HG03159 (cell line): Measurements from ENCODE around the gene ANAPC1.
"Not testable (repeated sequence)": the region's sequence is repeated elsewhere in the genome, so short reads cannot be mapped to it uniquely, and the experiment has no call there.

Experiments used
- ATAC-seq: cut with Tn5 transposase; IDR thresholded peaks from one replicate; pipeline ENCODE4 v1.9.1; 2021; ENCODE audit warnings: mild to moderate bottlenecking, moderate library complexity; ENCODE audit not compliant: unreplicated experiment

ANAPC1 gene

GRCh38 chr2:111812970-111813622 lies 70.9 kb downstream of the ANAPC1 start:
- not testable (repeated sequence) for ATAC-seq

- ATAC-seq, result not testable (repeated sequence)
These were observed 93.4 kb downstream of the ANAPC1 start for GRCh38 chr2:111790633-111791032.

GRCh38 chr2:111784081-111784480 lies 99.9 kb downstream of the ANAPC1 start:
- ATAC-seq, result not testable (repeated sequence)

GRCh38 chr2:111782195-111782594 lies 101.8 kb downstream of the ANAPC1 start:
- not testable (repeated sequence) for ATAC-seq

GRCh38 chr2:111781443-111782094 lies 102.4 kb downstream of the ANAPC1 start:
- ATAC-seq, result not testable (repeated sequence)

GRCh38 chr2:111777155-111777554 lies 106.8 kb downstream of the ANAPC1 start:
- ATAC-seq, result not testable (repeated sequence)

GRCh38 chr2:111776296-111776695 lies 107.7 kb downstream of the ANAPC1 start:
- ATAC-seq, result not testable (repeated sequence)

GRCh38 chr2:111772180-111772579 lies 111.8 kb downstream of the ANAPC1 start:
- ATAC-seq, result peak; percentile 76

GRCh38 chr2:111770916-111771658 lies 112.9 kb downstream of the ANAPC1 start:
- ATAC-seq, result not testable (repeated sequence)

- not testable (repeated sequence) for ATAC-seq
These were observed 115.5 kb downstream of the ANAPC1 start for GRCh38 chr2:111768266-111769190.

GRCh38 chr2:111767087-111767486 lies 116.9 kb downstream of the ANAPC1 start:
- not testable (repeated sequence) for ATAC-seq

GRCh38 chr2:111766295-111766694 lies 117.7 kb downstream of the ANAPC1 start:
- ATAC-seq, result not testable (repeated sequence)

GRCh38 chr2:111764151-111764550 lies 119.8 kb downstream of the ANAPC1 start:
- not testable (repeated sequence) for ATAC-seq

GRCh38 chr2:111760697-111761284 lies 123.2 kb downstream of the ANAPC1 start:
- ATAC-seq, result not testable (repeated sequence)

- ATAC-seq, result not testable (repeated sequence)
These were observed 131.5 kb downstream of the ANAPC1 start for GRCh38 chr2:111752533-111752932.

GRCh38 chr2:111750641-111751040 lies 133.4 kb downstream of the ANAPC1 start:
- not testable (repeated sequence) for ATAC-seq

- not testable (repeated sequence) for ATAC-seq
These were observed 135.6 kb downstream of the ANAPC1 start for GRCh38 chr2:111748429-111748828.

GRCh38 chr2:111747410-111748115 lies 136.4 kb downstream of the ANAPC1 start:
- ATAC-seq, result peak; percentile 88

GRCh38 chr2:111744751-111745150 lies 139.2 kb downstream of the ANAPC1 start:
- not testable (repeated sequence) for ATAC-seq
